NT2/D1 (cell line): Measurements from ENCODE around the gene KCNT1.
A peak's percentile ranks its signal among the peaks of the same experiment; 100 is the strongest.

Experiments
- DNase-seq: peaks from one replicate; pipeline ENCODE4 v3.0.0-alpha.2; 2011; ENCODE audit warnings: low read depth, low spot score
- H3K27me3 ChIP-seq: 2 replicates; pipeline ENCODE4 v1.6.0; 2011; ENCODE audit warnings: mild to moderate bottlenecking; ENCODE audit not compliant: insufficient read length, insufficient read depth
- H3K36me3 ChIP-seq: 2 replicates; pipeline ENCODE4 v1.6.1; 2011; ENCODE audit warnings: mild to moderate bottlenecking, low read length, mixed read lengths; ENCODE audit not compliant: insufficient read depth, insufficient read length
- H3K4me1 ChIP-seq: 2 replicates; pipeline ENCODE4 v1.5.1; 2011; ENCODE audit not compliant: insufficient read depth, insufficient read length
- H3K4me3 ChIP-seq: 2 replicates; pipeline ENCODE4 v1.5.1; 2011; ENCODE audit warnings: low read depth; ENCODE audit not compliant: insufficient read length
- H3K9ac ChIP-seq: 2 replicates; pipeline ENCODE4 v1.6.0; 2011; ENCODE audit warnings: low read depth; ENCODE audit not compliant: insufficient read length
- H3K9me3 ChIP-seq: 2 replicates; pipeline ENCODE4 v1.5.1; 2011; ENCODE audit warnings: mild to moderate bottlenecking, low read length; ENCODE audit not compliant: insufficient read depth
- SUZ12 ChIP-seq: IDR thresholded peaks from 2 replicates; pipeline ENCODE4 v1.6.1; 2011; ENCODE audit not compliant: insufficient read length, insufficient read depth; ENCODE audit errors: extremely low read depth
- YY1 ChIP-seq: IDR thresholded peaks from 2 replicates; pipeline ENCODE4 v1.6.1; 2011; ENCODE audit not compliant: insufficient read length, insufficient read depth
- ZNF274 ChIP-seq: IDR thresholded peaks from 2 replicates; pipeline ENCODE4 v1.6.1; 2011; ENCODE audit warnings: mild to moderate bottlenecking, low read depth, low read length

KCNT1 gene

GRCh38 chr9:135793221-135794056 lies 91.5 kb downstream of the KCNT1 start:
- Histone ChIP-seq H3K27me3 (no peaks in the 10 kb centered on the region), H3K4me1 (peaks cover 13% of the 10 kb centered on the region), H3K36me3 (no peaks in the 10 kb centered on the region), H3K9me3 (no peaks in the 10 kb centered on the region), H3K9ac (peak overlapping the region; percentile 26), H3K4me3 (no peak overlapping the region)
- DNase-seq: no peak
- TF ChIP-seq ZNF274 (no peak), SUZ12 (no peak), YY1 (no peak)

GRCh38 chr9:135794057-135794335 lies 92.0 kb downstream of the KCNT1 start:
- no peak for DNase-seq
- Histone ChIP-seq H3K4me3 (no peak overlapping the region), H3K9me3 (no peaks in the 10 kb centered on the region), H3K4me1 (peaks cover 14% of the 10 kb centered on the region), H3K9ac (no peak overlapping the region), H3K27me3 (no peaks in the 10 kb centered on the region), H3K36me3 (no peaks in the 10 kb centered on the region)
- TF ChIP-seq SUZ12: no peak
- TF ChIP-seq YY1: no peak
- TF ChIP-seq ZNF274: no peak

- DNase-seq: no peak
- Histone ChIP-seq H3K9ac (no peak overlapping the region), H3K4me3 (no peak overlapping the region), H3K36me3 (no peaks in the 10 kb centered on the region), H3K27me3 (no peaks in the 10 kb centered on the region), H3K4me1 (peaks cover 14% of the 10 kb centered on the region), H3K9me3 (no peaks in the 10 kb centered on the region)
- TF ChIP-seq YY1 (no peak), ZNF274 (no peak), SUZ12 (no peak)
These were observed 92.4 kb downstream of the KCNT1 start for GRCh38 chr9:135794361-135794885.

GRCh38 chr9:135795391-135795790 lies 93.4 kb downstream of the KCNT1 start:
- no peak for TF ChIP-seq SUZ12
- no peak for TF ChIP-seq YY1
- no peak for TF ChIP-seq ZNF274
- Histone ChIP-seq H3K4me3 (no peak overlapping the region), H3K36me3 (no peaks in the 10 kb centered on the region), H3K27me3 (no peaks in the 10 kb centered on the region), H3K9ac (no peak overlapping the region), H3K4me1 (peaks cover 14% of the 10 kb centered on the region), H3K9me3 (no peaks in the 10 kb centered on the region)
- DNase-seq: no peak

- Histone ChIP-seq H3K9me3 (no peaks in the 10 kb centered on the region), H3K9ac (no peak overlapping the region), H3K36me3 (no peaks in the 10 kb centered on the region), H3K4me3 (no peak overlapping the region), H3K27me3 (no peaks in the 10 kb centered on the region), H3K4me1 (peaks cover 14% of the 10 kb centered on the region)
- no peak for DNase-seq
- TF ChIP-seq ZNF274: no peak
- TF ChIP-seq YY1: no peak
- no peak for TF ChIP-seq SUZ12
These were observed 95.0 kb downstream of the KCNT1 start for GRCh38 chr9:135796784-135797485.

- peak; percentile 46 for DNase-seq
- no peak for TF ChIP-seq SUZ12
- TF ChIP-seq YY1: no peak
- no peak for TF ChIP-seq ZNF274
These were observed 95.7 kb downstream of the KCNT1 start for GRCh38 chr9:135797507-135798262.

GRCh38 chr9:135798263-135798585 lies 96.2 kb downstream of the KCNT1 start:
- Histone ChIP-seq H3K36me3 (no peaks in the 10 kb centered on the region), H3K9ac (peak overlapping the region; percentile 16), H3K4me3 (no peak overlapping the region), H3K27me3 (no peaks in the 10 kb centered on the region), H3K9me3 (no peaks in the 10 kb centered on the region), H3K4me1 (peaks cover 18% of the 10 kb centered on the region)
- no peak for DNase-seq
- no peak for TF ChIP-seq ZNF274
- TF ChIP-seq YY1: no peak
- TF ChIP-seq SUZ12: no peak

More at GRCh38 chr9:135797507-135798262, 95.7 kb downstream of the KCNT1 start:
- H3K4me3 ChIP-seq: no peak overlapping the region
- H3K36me3 ChIP-seq: no peaks in the 10 kb centered on the region
- H3K4me1 ChIP-seq: peaks cover 14% of the 10 kb centered on the region
- no peaks in the 10 kb centered on the region for H3K9me3 ChIP-seq
- H3K9ac ChIP-seq: peak overlapping the region; percentile 16
- no peaks in the 10 kb centered on the region for H3K27me3 ChIP-seq
